ENCODE data around the gene PARD6G.
A peak's percentile ranks its signal among the peaks of the same experiment; 100 is the strongest.

The PARD6G gene

DNA sequence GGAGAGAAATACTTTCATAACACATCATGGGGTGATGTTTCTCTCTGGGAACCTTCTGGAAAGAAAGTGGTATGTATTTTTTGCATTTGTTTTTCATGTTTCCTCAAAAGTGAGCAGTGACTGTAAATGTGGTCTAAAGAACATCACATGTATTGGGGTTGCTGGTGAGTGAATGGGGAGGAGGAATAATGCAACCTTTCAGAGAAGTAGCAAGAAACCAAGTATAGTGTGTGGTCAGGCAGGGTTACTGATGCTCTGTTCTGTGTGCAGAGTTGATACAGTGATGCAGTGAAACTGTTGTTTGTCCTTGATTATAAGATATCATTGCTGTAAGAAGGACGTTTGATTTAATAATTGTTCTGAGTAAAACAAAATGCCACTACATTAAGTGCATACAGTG lies 114.2 kb downstream of the PARD6G start:
- no peak overlapping the region for H2BK5ac ChIP-seq (ENCODE audit: low read length)
- H3K23ac ChIP-seq (ENCODE audit: low read length): no peak overlapping the region
- H3K18ac ChIP-seq (ENCODE audit: low read length): no peak overlapping the region
- no peak for DNase-seq
- no peak overlapping the region for H4K5ac ChIP-seq (ENCODE audit: low read length)
- H2AK5ac ChIP-seq (ENCODE audit: low read length): no peak overlapping the region
- H3K36me3 ChIP-seq (ENCODE audit: control insufficient read depth, insufficient read depth, low read length): peaks cover 7% of the 10 kb centered on the region
- H3K79me2 ChIP-seq (ENCODE audit: control insufficient read depth, insufficient read depth, low read length): peaks cover 23% of the 10 kb centered on the region
- no peak overlapping the region for H4K8ac ChIP-seq (ENCODE audit: low read depth, low read length)
- H3K56ac ChIP-seq (ENCODE audit: low read length): no peak overlapping the region
- no peak overlapping the region for H2BK15ac ChIP-seq (replicated peaks; ENCODE audit: low read depth)
- H3K4me1 ChIP-seq (ENCODE audit: control insufficient read depth, low read depth, low read length): peaks cover 5% of the 10 kb centered on the region
- H3K27me3 ChIP-seq (ENCODE audit: insufficient read depth, low read length, poor library complexity): no peaks in the 10 kb centered on the region
- H3K79me1 ChIP-seq (ENCODE audit: low read length): peaks cover 20% of the 10 kb centered on the region
- WGBS (ENCODE audit: extremely low coverage, insufficient coverage, low lambda C conversion rate): no CpG with 5 or more reads among the region's 1 CpG
- H2BK120ac ChIP-seq (ENCODE audit: low read depth, low read length): no peak overlapping the region
- no peak overlapping the region for H3K27ac ChIP-seq (ENCODE audit: low read depth, low read length)
- H3K4me3 ChIP-seq (ENCODE audit: low read length): no peak overlapping the region
- no peak overlapping the region for H3K4me2 ChIP-seq (ENCODE audit: low read length)
- H3K9ac ChIP-seq (ENCODE audit: low read length): no peak overlapping the region
- no peak overlapping the region for H3K4ac ChIP-seq (ENCODE audit: low read depth, low read length)

DNA sequence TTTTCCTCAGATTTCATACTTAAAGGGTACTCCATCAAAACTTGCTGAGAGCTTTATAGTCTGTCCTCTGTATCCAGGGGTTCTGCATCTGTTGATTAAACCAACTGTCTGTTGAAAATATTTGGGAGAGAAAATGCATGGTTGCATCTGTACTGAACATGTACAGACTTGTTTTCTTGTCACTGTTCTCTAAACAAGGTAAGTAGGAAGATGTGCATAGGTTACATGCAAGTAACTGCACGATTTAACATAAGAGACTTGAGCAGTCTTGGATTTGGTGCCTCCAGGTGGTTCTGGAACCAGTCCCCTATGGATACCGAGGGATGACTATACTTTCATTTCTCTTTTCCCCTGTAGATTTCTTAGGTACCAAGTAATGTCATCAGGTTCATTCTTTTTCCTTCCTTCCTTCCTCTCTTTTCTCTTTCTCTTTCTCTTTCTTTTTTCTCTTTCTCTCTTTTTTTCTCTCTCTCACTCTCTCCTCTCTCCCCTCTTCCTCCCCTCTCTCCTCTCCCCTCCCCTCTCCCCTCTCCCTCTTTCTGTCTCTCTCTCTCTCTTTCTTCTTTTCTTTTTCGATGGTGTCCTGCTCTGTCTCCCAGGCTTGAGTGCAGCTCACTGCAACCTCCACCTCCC lies 115.0 kb downstream of the PARD6G start:
- Histone ChIP-seq H3K23ac (ENCODE audit: low read length) (no peak overlapping the region), H2BK15ac (replicated peaks; ENCODE audit: low read depth) (no peak overlapping the region), H3K9ac (ENCODE audit: low read length) (no peak overlapping the region), H3K18ac (ENCODE audit: low read length) (no peak overlapping the region), H2BK120ac (ENCODE audit: low read depth, low read length) (no peak overlapping the region), H4K5ac (ENCODE audit: low read length) (no peak overlapping the region), H3K36me3 (ENCODE audit: control insufficient read depth, insufficient read depth, low read length) (peaks cover 4% of the 10 kb centered on the region), H3K4me1 (ENCODE audit: control insufficient read depth, low read depth, low read length) (peaks cover 6% of the 10 kb centered on the region), H3K79me1 (ENCODE audit: low read length) (peaks cover 19% of the 10 kb centered on the region), H3K4me2 (ENCODE audit: low read length) (no peak overlapping the region), H3K4me3 (ENCODE audit: low read length) (no peak overlapping the region), H3K27me3 (ENCODE audit: insufficient read depth, low read length, poor library complexity) (no peaks in the 10 kb centered on the region), H3K79me2 (ENCODE audit: control insufficient read depth, insufficient read depth, low read length) (peaks cover 31% of the 10 kb centered on the region), H4K8ac (ENCODE audit: low read depth, low read length) (no peak overlapping the region), H2BK5ac (ENCODE audit: low read length) (no peak overlapping the region), H2AK5ac (ENCODE audit: low read length) (no peak overlapping the region), H3K4ac (ENCODE audit: low read depth, low read length) (no peak overlapping the region), H3K27ac (ENCODE audit: low read depth, low read length) (no peak overlapping the region), H3K56ac (ENCODE audit: low read length) (no peak overlapping the region)
- WGBS (ENCODE audit: extremely low coverage, insufficient coverage, low lambda C conversion rate): no CpG with 5 or more reads among the region's 3 CpGs
- DNase-seq: no peak

DNA sequence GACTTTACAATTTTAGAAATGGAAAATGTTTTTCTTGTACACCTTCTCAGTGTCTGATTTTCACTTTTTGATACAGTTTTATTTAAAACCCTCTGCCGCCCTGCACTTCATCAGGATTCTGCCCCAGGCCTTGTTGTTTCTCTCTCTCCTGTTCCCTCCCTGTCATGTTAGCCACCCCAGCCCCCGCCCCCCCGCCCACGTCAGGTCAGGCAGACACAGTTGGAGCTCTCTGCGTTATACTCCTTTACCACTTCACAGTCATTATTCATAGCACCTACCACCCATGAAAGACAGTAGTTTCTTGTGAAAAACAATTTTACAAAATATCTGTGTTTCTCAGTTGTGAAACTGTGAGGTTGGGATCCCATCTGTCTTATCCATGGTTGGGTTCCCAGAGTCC lies 116.8 kb downstream of the PARD6G start:
- Histone ChIP-seq H3K27ac (ENCODE audit: low read depth, low read length) (no peak overlapping the region), H3K79me1 (ENCODE audit: low read length) (peaks cover 16% of the 10 kb centered on the region), H3K23ac (ENCODE audit: low read length) (no peak overlapping the region), H3K36me3 (ENCODE audit: control insufficient read depth, insufficient read depth, low read length) (peaks cover under 1% of the 10 kb centered on the region), H2BK15ac (replicated peaks; ENCODE audit: low read depth) (no peak overlapping the region), H3K27me3 (ENCODE audit: insufficient read depth, low read length, poor library complexity) (no peaks in the 10 kb centered on the region), H3K79me2 (ENCODE audit: control insufficient read depth, insufficient read depth, low read length) (peaks cover 41% of the 10 kb centered on the region), H2BK5ac (ENCODE audit: low read length) (no peak overlapping the region), H3K4me1 (ENCODE audit: control insufficient read depth, low read depth, low read length) (peaks cover 6% of the 10 kb centered on the region), H3K4me2 (ENCODE audit: low read length) (no peak overlapping the region), H3K56ac (ENCODE audit: low read length) (no peak overlapping the region), H3K4ac (ENCODE audit: low read depth, low read length) (no peak overlapping the region), H3K18ac (ENCODE audit: low read length) (no peak overlapping the region), H2AK5ac (ENCODE audit: low read length) (no peak overlapping the region), H3K4me3 (ENCODE audit: low read length) (no peak overlapping the region), H4K5ac (ENCODE audit: low read length) (no peak overlapping the region), H3K9ac (ENCODE audit: low read length) (no peak overlapping the region), H4K8ac (ENCODE audit: low read depth, low read length) (no peak overlapping the region), H2BK120ac (ENCODE audit: low read depth, low read length) (no peak overlapping the region)
- no CpG with 5 or more reads among the region's 5 CpGs for WGBS (ENCODE audit: extremely low coverage, insufficient coverage, low lambda C conversion rate)
- no peak for DNase-seq

DNA sequence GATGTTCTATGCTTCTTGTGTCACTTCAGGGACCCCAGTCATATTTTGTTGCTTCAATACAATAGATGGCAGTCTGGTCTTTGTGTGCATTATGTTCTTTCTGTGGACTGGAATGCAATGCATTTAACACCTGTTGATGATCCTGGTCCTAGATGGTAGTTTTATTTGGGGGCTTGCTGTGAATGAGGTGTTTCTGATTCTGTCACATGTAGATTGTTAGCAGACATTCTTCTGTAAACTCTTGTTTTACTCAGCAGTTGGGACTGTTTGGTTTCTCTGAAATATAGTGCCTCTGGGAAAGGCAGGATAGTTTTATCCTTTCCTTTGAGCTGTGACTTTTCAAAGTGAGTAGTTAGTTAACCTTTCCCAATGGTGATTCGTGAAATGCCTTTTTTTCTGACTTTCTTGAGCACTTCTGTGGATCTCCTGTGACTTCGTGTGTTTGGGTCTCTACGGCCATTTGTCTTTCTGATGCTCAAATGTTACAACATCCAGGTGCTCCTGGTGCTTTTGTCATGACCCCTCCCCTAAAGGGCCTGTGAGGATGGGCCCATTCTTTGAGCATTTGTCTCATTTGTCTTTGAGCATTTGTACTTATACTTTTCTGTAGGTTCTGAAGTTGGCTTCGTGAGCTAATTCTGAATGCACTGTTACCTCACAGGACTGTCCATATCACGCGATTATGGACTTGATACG lies 117.5 kb downstream of the PARD6G start:
- no peak overlapping the region for H4K8ac ChIP-seq (ENCODE audit: low read depth, low read length)
- no peak overlapping the region for H2BK5ac ChIP-seq (ENCODE audit: low read length)
- no peaks in the 10 kb centered on the region for H3K36me3 ChIP-seq (ENCODE audit: control insufficient read depth, insufficient read depth, low read length)
- H3K4me3 ChIP-seq (ENCODE audit: low read length): no peak overlapping the region
- H3K4me2 ChIP-seq (ENCODE audit: low read length): no peak overlapping the region
- H3K27ac ChIP-seq (ENCODE audit: low read depth, low read length): no peak overlapping the region
- no peak overlapping the region for H2AK5ac ChIP-seq (ENCODE audit: low read length)
- no peak overlapping the region for H4K5ac ChIP-seq (ENCODE audit: low read length)
- no CpG with 5 or more reads among the region's 7 CpGs for WGBS (ENCODE audit: extremely low coverage, insufficient coverage, low lambda C conversion rate)
- peaks cover 17% of the 10 kb centered on the region for H3K79me1 ChIP-seq (ENCODE audit: low read length)
- H3K79me2 ChIP-seq (ENCODE audit: control insufficient read depth, insufficient read depth, low read length): peaks cover 45% of the 10 kb centered on the region
- H3K4ac ChIP-seq (ENCODE audit: low read depth, low read length): no peak overlapping the region
- peak overlapping the region; percentile 28 for H3K18ac ChIP-seq (ENCODE audit: low read length)
- no peak overlapping the region for H3K23ac ChIP-seq (ENCODE audit: low read length)
- H2BK120ac ChIP-seq (ENCODE audit: low read depth, low read length): no peak overlapping the region
- H3K4me1 ChIP-seq (ENCODE audit: control insufficient read depth, low read depth, low read length): peaks cover 6% of the 10 kb centered on the region
- H2BK15ac ChIP-seq (replicated peaks; ENCODE audit: low read depth): no peak overlapping the region
- no peak overlapping the region for H3K9ac ChIP-seq (ENCODE audit: low read length)
- no peak overlapping the region for H3K56ac ChIP-seq (ENCODE audit: low read length)
- no peak for DNase-seq
- no peaks in the 10 kb centered on the region for H3K27me3 ChIP-seq (ENCODE audit: insufficient read depth, low read length, poor library complexity)

DNA sequence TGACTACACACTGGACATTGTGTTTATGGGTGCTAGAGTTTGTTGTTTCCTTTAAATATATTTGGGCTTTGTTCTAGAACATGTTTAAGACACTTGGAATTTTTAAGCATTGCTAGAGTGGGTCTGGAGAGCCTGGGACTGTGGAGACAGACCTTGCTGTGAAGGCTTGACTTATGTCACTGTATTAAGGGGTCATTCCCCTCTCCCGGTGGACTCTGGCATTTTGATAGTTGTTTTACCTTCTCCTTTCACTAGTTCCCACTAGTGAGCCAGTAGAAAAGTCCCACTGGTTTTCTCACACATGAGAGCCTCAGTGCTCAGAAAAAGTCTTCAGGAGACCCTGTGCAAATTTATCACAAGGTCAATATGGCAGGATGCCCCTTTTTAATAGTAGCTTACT lies 119.7 kb downstream of the PARD6G start:
- H3K56ac ChIP-seq (ENCODE audit: low read length): no peak overlapping the region
- no peaks in the 10 kb centered on the region for H3K27me3 ChIP-seq (ENCODE audit: insufficient read depth, low read length, poor library complexity)
- H2BK15ac ChIP-seq (replicated peaks; ENCODE audit: low read depth): no peak overlapping the region
- no CpG with 5 or more reads among the region's 1 CpG for WGBS (ENCODE audit: extremely low coverage, insufficient coverage, low lambda C conversion rate)
- no peak overlapping the region for H3K18ac ChIP-seq (ENCODE audit: low read length)
- H3K4me1 ChIP-seq (ENCODE audit: control insufficient read depth, low read depth, low read length): peaks cover 6% of the 10 kb centered on the region
- no peak overlapping the region for H3K27ac ChIP-seq (ENCODE audit: low read depth, low read length)
- H3K36me3 ChIP-seq (ENCODE audit: control insufficient read depth, insufficient read depth, low read length): no peaks in the 10 kb centered on the region
- no peak overlapping the region for H3K4me3 ChIP-seq (ENCODE audit: low read length)
- H3K79me2 ChIP-seq (ENCODE audit: control insufficient read depth, insufficient read depth, low read length): peaks cover 60% of the 10 kb centered on the region
- no peak overlapping the region for H3K4ac ChIP-seq (ENCODE audit: low read depth, low read length)
- H2AK5ac ChIP-seq (ENCODE audit: low read length): no peak overlapping the region
- no peak overlapping the region for H4K5ac ChIP-seq (ENCODE audit: low read length)
- no peak overlapping the region for H3K9ac ChIP-seq (ENCODE audit: low read length)
- H3K4me2 ChIP-seq (ENCODE audit: low read length): no peak overlapping the region
- no peak overlapping the region for H3K23ac ChIP-seq (ENCODE audit: low read length)
- no peak overlapping the region for H4K8ac ChIP-seq (ENCODE audit: low read depth, low read length)
- H3K79me1 ChIP-seq (ENCODE audit: low read length): peaks cover 15% of the 10 kb centered on the region
- H2BK120ac ChIP-seq (ENCODE audit: low read depth, low read length): no peak overlapping the region
- H2BK5ac ChIP-seq (ENCODE audit: low read length): no peak overlapping the region
- DNase-seq: no peak
